ENCODE data around the gene PRSS36. TPM values are rescaled to one million over a fixed set of nuclear protein-coding genes. Genes with fewer than 3 reads are reported as not detected.
"Not testable (repeated sequence)": the region's sequence is repeated elsewhere in the genome, so short reads cannot be mapped to it uniquely, and the experiment has no call there.

The PRSS36 gene
- total RNA-seq, 1 experiment from 2014 or later, result 0.50 TPM

DNA sequence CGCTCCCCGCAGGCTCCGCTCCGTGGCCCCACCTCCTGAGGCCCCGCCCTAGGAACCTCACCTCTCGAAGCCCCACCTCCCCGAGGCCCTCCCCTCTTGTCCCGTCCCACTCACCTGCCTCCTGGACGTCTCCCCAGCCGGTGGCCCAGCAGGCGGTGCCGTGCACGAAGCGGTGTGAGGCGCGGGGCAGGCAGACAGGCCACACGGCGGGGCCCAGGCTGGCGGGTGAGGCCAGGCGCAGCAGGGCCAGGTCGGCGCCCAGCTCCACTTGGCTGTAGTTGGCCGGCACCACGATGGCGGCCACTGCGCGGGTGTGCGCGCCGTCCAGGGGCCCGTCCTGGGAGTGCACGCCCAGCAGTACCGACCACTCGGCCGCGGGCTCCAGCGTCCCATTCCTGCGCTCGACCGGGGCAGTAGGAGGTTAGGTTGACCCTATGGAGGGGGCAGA is 1.6 kb downstream of the PRSS36 start:
- no peak for DNase-seq (ENCODE audit: low read depth, low spot score)
- in situ Hi-C loops (cut with HindIII; ENCODE audit: low pct_unique_long_range_greater_than_20kb, low sequenced_read_pairs), result no loop called here

DNA sequence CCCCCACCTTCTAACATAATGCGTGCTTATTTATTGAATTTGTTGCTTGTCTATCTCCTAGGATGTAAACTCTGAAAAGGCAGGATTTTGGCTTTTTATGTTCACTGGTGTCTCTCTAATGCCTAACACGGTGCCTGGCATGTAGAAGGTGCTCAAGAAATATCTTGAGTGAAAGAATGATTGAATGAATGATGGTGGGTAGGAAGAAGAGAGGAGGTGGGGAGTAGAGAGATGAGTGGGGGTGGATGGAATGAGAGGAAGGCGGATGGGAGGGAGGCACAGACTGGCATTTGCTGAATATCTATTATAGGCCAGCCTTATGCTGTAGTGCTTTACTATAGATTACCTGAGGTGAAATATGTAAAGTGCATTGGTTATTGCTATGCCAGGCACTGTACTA is 2.3 kb downstream of the PRSS36 start:
- in situ Hi-C loops (cut with HindIII; ENCODE audit: low pct_unique_long_range_greater_than_20kb, low sequenced_read_pairs), result no loop called here

DNA sequence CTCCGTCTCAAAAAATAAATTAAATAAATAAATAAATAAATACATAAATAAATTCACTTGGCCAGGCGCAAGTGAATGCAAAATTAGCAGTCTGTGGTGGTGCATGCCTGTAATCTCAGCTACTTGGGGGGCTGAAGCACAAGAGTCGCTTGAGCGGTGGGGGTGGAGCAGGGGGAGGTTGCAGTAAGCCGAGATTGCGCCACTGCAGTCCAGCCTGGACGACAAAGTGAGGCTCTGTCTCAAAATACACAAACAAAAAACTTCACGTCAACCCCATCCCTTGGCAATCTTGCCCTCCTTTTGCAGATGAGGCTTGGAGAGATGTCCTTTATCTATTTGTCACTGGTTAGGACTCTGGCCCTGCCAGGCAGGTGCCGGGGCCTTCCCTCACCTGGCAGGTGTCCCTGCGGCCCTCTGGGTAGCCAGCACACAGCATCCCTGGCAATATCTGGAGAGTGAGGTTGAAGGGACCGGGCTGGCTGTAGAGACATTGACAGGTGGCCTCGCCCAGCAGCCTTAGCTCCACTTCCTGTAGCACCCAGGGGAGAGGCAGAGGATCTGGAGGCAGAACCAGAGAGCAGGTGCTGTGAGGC is 4.4 kb downstream of the PRSS36 start:
- in situ Hi-C loops (cut with HindIII; ENCODE audit: low pct_unique_long_range_greater_than_20kb, low sequenced_read_pairs), result no loop called here
- no peak for DNase-seq (ENCODE audit: low read depth, low spot score)

More for the DNA sequence above, 2.3 kb downstream of the PRSS36 start:
- DNase-seq (ENCODE audit: low read depth, low spot score), result no peak

DNA sequence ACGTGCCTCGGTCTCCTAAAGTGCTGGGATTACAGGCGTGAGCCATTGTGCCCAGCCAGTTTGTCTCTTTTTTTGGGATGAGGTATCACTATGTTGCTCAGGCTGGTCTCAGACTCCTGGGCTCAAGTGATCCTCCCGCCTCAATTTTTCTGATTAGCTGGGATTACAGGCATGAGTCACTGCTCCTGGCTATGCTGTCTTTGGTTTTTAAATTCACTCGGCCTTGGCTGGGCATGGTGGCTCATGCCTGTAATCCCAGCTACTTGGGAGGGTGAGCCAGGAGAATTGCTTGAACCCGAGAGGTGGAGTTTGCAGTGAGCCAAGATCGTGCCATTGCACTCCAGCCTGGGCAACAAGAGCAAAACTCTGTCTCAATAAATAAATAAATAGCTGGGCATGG is 5.4 kb downstream of the PRSS36 start:
- DNase-seq (ENCODE audit: low read depth, low spot score), result not testable (repeated sequence)

DNA sequence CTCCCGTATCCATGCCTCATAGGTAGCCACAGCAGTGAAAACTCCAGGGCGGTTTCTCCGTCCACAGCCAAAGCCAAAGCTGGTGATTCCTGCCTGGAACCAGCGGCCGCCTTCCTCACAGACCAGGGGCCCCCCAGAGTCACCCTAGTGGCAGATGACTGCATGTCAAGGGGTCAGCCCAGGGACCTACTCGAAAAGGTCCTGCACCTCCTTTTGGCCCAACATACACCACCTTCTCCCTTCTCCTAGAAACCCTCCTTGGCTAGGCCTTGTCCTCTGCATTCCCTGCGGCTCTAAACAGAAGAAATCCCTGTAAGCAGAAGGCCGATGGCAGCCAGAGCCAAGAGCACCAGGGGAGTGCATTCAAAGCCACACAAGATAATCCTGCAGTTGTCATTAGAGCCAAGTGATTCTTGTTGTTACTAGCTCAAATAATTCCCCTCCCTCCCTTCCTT is 6.1 kb downstream of the PRSS36 start:
- in situ Hi-C loops (cut with HindIII; ENCODE audit: low pct_unique_long_range_greater_than_20kb, low sequenced_read_pairs), result no loop called here
- no peak for DNase-seq (ENCODE audit: low read depth, low spot score)

More for the DNA sequence above, 5.4 kb downstream of the PRSS36 start:
- in situ Hi-C loops (cut with HindIII; ENCODE audit: low pct_unique_long_range_greater_than_20kb, low sequenced_read_pairs), result not testable (repeated sequence)

DNA sequence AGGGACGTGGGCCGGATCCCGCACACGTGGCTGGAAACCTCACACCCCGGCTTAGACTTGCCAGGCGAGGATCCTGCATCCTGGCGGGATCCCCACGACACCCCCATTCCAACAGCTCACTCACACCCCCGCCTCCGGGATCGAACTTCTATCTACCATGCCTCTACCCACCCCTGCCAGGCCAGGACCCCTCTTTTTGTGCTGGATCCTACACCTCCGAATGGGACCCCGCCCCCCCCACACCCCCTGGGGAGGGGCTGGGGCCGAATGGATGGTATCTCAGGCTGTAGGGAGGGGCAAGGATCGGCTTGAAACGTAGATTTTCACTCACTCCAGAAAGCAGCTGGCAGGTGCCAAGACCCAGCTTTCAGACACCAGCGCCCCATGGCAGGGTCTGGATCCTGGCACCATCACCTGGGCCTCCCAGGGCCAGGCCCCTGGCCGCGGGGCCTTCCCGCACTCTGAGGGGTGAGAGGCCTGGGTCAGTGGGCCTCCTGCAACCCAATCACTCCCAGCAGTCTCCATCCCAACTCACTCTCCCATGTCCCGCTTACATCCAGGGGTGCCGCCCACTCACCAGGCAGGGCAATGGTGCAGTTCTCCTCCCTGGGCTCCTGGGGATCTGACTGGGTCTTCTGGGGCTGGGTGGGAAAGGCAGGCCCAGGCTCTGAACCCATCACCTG is 6.7 kb downstream of the PRSS36 start:
- no peak for DNase-seq (ENCODE audit: low read depth, low spot score)
- in situ Hi-C loops (cut with HindIII; ENCODE audit: low pct_unique_long_range_greater_than_20kb, low sequenced_read_pairs), result no loop called here

DNA sequence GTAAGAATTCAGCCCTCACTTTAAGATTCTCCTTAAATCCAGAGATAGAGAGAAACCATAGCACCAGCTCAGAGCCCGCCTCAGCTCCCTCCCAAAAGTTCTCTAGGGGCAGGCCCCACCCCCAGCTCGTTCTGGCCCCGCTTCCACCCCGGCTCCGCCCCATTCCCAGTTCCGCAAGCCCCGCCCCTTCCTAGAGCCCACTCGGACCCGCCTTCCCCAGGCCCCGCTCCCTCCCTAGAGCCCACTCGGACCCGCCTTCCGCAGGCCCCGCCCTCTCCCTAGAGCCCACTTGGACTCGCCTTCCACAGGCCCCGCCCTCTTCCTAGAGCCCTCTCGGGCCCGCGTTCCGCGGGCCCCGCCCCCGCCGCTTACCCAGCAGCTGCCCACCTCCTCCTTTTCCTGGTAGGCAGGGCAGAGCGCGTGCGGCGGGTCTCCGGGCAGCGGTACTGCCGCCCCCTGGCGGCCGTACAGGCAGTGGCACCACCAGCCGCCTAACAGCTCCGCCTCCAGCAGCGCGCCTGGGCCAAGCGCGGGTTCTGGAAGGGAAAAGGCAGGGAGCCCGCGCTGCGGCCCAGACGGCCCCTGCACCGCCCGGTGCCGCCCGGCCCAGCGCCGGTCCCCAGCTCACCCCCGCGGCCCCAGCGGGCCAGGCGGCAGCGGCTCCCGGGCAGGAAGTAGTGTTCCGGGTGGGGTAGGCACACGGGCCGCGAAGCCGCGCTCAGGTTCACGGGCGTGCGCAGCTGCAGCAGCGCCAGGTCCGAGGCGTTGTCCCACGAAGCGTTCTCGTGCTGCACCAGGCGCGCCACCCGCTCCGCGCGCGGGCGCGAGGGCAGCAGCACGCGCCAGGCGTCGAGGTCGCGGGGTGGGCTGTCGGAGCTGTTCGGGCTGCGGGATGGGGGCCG is 7.5 kb downstream of the PRSS36 start:
- in situ Hi-C loops (cut with HindIII; ENCODE audit: low pct_unique_long_range_greater_than_20kb, low sequenced_read_pairs), result no loop called here
- DNase-seq (ENCODE audit: low read depth, low spot score), result peak; percentile 98

DNA sequence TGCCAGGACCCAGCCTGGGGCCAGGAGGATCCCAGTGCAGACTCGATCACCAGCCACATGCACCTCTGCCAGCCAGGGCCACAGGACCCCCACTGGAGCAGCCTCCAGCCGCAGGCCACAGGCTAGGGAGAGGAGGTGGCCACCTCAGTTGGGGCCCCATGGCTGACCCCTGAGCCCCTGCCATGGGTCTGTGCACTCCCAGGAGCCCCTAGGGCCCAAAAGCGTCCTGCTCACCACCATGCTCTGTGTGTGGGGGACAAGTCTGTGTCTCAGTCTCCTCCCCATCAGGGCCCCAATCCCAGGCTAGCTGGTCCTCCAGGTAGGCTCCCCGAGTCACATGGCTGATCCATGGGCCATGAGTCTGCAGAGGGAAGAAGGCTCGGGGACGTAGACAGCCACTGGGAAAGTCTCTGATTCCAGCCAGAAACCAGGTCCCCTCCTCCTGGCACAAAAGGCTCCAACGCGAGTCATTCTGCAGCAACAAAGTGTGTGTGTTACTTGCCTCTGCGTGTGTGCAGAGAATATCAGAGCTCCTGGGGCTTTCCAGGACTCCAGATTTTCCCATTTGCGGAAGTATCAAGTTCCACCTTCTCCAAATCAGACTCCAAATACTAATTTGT is 8.3 kb downstream of the PRSS36 start:
- in situ Hi-C loops (cut with HindIII; ENCODE audit: low pct_unique_long_range_greater_than_20kb, low sequenced_read_pairs), result no loop called here
- no peak for DNase-seq (ENCODE audit: low read depth, low spot score)

DNA sequence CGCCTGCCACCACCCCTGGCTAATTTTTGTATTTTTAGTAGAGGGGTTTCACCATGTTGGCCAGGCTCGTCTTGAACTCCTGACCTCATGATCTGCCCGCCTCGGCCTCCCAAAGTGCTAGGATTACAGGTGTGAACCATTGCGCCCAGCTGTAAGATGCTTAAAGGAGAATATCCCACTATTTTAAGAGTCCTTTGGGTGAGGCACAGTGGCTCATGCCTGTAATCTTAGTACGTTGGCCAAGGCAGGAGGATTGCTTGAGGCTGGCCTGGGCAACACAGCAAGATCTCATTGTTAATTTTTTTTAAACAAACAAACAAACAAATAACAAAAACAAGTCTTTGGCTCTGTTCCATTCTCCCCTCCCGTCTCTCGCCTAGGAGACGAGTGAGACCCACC is 8.8 kb downstream of the PRSS36 start:
- in situ Hi-C loops (cut with HindIII; ENCODE audit: low pct_unique_long_range_greater_than_20kb, low sequenced_read_pairs); DNase-seq (ENCODE audit: low read depth, low spot score): not testable (repeated sequence)

DNA sequence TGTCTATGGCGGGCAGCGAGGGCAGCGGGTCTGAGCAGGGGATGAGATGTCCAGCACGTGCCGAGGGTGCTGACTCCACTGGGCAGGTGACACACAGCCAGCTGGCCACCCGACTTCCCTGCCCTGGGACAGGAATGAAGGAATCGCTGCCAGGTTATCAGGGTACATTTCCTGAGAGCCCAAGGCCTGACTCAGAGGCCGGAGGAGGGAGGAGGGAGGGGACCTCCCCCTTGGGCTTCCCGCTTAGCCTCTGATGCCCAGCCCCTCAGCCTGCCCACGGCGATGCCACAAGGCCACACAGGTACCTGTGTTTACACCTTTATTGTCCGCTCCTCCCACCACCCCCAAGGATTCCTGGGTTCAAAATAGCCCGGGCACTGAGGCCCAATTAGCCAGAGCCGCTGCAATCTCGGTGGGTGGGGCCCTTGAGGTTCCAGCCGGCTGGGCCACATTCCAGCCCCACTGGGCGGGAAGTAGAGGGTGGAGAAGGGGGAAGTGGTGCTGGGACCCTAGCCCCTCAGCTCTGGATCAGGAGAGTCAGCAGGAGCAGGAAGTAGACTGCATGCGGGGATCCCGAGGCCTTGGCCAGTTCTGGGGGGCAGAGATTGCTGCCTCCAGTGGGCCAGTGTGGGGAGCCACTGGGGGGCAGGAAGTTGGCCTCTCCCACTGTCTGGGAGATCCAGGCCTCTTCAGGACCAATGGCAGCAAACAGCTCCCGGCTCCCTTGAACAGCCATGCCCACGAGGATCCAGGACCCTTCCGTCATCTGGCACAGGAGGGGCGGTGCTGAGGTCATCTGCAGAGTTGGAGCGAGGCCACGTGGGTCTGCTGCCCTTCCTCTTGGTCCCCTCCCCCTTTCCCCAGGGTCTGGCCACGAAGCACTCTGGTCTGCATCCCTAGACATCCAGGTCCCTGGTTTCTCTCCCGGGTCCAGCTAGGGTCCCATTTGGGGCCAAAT is 11.0 kb downstream of the PRSS36 start:
- in situ Hi-C loops (cut with HindIII; ENCODE audit: low pct_unique_long_range_greater_than_20kb, low sequenced_read_pairs), result no loop called here
- DNase-seq (ENCODE audit: low read depth, low spot score), result no peak

DNA sequence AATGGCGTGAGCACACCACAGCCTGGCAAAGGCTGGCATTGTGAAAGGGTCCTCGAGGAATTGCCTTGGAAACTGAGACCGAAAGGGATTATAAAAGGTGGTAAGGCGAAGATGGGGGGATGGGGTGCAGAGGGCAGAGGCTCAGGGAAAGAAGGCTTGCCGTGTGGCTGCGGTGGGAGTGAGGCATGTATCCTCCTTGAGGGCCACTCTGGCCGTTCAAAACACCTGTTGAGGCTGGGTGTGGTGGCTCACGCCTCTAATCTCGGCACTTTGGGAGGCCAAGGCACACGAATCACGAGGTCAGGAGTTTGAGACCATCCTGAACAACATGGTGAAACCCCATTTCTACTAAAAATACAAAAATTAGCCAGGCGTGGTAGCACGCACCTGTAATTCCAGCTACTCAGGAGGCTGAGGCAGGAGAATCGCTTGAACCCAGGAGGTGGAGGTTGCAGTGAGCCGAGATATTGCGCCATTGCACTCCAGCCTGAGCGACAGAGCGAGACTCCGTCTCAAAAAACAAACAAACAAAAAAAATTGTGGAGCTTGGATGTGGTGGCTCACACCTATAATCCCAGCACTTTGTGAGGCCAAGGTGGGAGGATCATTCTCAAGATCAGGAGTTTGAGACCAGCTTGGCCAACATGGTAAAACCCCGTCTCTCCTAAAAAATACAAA is 12.9 kb downstream of the PRSS36 start:
- in situ Hi-C loops (cut with HindIII; ENCODE audit: low pct_unique_long_range_greater_than_20kb, low sequenced_read_pairs), result not testable (repeated sequence)

DNA sequence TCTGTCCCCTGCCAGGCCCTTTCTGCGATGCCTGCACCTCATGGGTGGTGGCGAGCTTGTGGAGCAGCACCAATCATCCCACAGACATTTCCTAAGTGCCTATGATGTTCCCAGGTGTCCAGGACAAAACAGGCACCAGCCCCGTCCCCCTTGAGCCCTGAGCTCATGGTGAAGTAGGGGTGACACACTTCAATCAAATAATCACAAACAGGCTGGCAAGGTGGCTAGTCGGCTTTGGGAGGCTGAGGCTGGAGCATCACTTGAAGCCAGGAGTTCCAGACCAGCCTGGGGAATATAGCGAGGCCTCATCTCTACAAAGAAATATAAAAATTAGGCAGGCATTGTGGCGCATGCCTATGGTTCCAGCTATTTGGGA is 13.6 kb downstream of the PRSS36 start:
- in situ Hi-C loops (cut with HindIII; ENCODE audit: low pct_unique_long_range_greater_than_20kb, low sequenced_read_pairs), result no loop called here
- no peak for DNase-seq (ENCODE audit: low read depth, low spot score)

More for the DNA sequence above, 12.9 kb downstream of the PRSS36 start:
- DNase-seq (ENCODE audit: low read depth, low spot score), result not testable (repeated sequence)

DNA sequence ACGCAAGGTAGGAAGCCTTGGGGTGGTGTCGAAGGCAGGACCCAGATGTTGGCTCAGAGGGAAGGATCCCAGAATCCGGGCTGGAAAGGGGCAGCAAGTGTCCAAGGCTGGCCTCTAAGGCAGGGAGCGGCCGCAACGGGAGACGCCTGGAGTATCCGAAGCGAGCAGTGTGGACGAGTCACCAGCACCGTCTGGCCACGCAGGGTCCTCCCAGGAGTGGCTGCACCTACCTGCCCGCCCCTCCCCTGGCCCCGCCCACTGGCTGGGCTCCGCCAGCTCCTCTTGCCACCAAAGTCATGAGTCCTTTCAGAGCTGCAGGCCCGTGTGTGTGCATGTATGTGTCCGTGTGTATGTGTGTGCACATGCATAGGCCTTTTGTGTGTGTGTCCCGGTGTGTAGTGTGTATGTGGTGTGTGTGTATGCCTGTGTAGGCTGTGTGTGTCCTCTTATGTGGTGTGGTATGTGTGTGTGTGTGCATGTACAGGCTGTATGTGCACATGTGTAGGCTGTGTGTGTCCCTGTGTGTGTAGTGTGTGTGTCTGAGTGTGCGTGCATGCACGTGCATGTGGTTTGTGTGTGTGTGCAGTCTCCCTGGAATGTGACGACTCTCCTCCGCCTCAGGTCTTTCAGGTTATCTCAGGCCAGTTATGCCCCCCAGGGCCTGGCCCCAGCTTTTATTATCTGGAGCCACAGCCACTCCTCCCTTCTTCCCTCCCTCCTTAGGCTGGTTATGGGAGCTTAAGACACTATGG is 14.2 kb downstream of the PRSS36 start, which contains the start of gene PRSS8:
PRSS8 (minus strand) TSS at position 193 of the 752 bp plus-strand sequence. CDS start 229 bp downstream, outside the sequence.
- no peak for DNase-seq (ENCODE audit: low read depth, low spot score)
- in situ Hi-C loops (cut with HindIII; ENCODE audit: low pct_unique_long_range_greater_than_20kb, low sequenced_read_pairs), result no loop called here

DNA sequence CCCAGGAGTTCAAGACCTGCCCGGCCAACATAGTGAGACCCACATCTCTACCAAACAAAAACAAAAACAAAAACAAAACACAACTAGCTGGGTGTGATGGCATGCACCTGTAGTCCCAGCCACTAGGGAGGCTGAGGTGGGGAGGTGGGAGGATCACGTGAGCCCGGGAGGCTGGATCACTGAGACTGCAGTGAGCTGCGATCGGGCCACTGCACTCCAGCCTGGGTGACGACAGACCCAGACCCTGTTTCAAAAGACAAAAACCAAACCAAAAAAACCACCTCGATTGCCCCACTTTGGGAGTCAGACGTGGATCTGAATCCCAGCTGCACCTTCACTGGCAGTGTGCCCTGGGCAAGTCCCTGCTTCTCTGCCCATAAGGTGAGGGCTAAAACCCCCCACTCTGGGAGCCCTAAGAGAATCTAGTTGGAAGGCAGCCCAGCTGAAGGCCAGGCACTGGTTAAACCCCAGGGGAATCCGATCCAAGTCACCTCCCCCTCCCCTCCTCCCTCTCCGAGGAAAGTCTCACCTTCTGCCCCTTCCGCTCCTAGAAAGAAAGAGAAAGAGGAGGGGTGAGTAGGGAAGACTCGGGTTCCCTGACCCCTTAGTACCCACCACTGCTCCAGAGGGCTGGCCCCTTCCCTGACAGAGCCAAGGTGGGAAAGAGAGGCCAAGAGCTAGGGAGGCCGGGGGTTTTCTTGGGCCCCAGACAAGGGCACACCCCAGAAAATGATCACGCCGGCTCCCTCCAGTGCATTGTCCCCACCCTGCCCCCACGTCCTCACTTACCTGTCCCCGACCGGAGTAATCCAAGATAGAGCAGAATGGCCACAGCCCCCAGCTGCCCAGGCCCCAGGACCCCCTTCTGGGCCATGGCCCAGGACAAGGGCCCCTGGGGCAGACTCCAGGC is 15.0 kb downstream of the PRSS36 start:
- DNase-seq (ENCODE audit: low read depth, low spot score), result no peak
- in situ Hi-C loops (cut with HindIII; ENCODE audit: low pct_unique_long_range_greater_than_20kb, low sequenced_read_pairs), result no loop called here

DNA sequence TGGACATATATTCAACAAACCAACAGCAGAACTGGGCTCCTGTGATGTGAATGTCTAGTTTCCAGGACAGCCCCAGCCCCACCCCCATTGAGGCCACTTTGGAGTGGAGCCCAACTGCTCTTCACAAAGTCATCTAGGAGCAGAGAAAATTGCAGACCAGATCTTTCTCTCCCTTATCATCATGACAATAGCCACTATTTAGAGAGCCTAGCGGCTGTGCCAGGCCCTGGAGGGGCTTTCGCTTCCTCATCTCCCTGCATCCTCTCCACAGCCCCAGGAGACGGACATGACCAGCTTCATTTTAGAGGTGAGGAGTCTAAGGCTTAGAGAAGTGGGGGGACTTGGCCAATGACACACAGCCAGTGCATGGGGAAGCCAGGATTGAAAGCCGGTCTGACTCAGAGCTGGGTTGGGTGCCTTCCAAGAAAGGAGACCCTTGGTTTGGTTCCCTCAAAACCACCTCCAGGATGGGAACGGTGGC is 15.7 kb downstream of the PRSS36 start:
- DNase-seq (ENCODE audit: low read depth, low spot score), result peak; percentile 26
- in situ Hi-C loops (cut with HindIII; ENCODE audit: low pct_unique_long_range_greater_than_20kb, low sequenced_read_pairs), result no loop called here

Data from SK-MEL-5 (cell line).